DOHH2 (cell line): ENCODE data around the gene SLCO1B1.

Experiments used
- EZH2phosphoT487 ChIP-seq: fragments of 200-600 bp; sonication (generic); IDR thresholded peaks from 2 replicates; pipeline ENCODE4 v1.6.1; 2017; ENCODE audit warnings: borderline replicate concordance, mild to moderate bottlenecking, antibody characterized with exemption, low read length, moderate library complexity, mixed read lengths
- TF ChIP-seq, protein P1 (sequence below): fragments of 200-600 bp; sonication (generic); IDR thresholded peaks from one replicate; pipeline ENCODE4 v1.5.1; 2014; ENCODE audit warnings: antibody characterized with exemption, mild to moderate bottlenecking, low read depth, low read length; ENCODE audit not compliant: poor library complexity, severe bottlenecking

DNA sequence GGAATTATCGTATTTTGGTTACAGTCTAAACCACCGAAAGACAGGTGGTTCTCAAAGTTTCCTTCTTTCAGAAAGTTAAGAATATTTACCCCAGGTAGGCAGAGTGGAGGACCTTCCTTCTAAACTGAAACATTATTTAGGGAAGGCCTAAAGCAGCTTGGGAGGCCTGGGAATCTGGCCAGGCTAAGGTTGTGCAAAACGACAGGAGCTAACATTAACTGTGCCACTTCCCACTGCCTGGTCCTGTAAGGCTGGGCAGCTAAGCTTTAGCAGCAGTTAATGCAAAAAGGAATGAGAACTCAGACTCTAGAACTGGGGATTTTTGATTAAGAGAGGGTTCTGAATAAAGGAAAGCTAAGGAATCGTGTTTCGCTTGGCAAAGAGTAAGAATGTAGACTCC is 121.1 kb downstream of the SLCO1B1 start:
- TF ChIP-seq, protein P1, sequence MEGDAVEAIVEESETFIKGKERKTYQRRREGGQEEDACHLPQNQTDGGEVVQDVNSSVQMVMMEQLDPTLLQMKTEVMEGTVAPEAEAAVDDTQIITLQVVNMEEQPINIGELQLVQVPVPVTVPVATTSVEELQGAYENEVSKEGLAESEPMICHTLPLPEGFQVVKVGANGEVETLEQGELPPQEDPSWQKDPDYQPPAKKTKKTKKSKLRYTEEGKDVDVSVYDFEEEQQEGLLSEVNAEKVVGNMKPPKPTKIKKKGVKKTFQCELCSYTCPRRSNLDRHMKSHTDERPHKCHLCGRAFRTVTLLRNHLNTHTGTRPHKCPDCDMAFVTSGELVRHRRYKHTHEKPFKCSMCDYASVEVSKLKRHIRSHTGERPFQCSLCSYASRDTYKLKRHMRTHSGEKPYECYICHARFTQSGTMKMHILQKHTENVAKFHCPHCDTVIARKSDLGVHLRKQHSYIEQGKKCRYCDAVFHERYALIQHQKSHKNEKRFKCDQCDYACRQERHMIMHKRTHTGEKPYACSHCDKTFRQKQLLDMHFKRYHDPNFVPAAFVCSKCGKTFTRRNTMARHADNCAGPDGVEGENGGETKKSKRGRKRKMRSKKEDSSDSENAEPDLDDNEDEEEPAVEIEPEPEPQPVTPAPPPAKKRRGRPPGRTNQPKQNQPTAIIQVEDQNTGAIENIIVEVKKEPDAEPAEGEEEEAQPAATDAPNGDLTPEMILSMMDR = no peak
- TF ChIP-seq EZH2phosphoT487 = no peak
